ENCODE measurements around the gene ADAP1.
A peak's percentile ranks its signal among the peaks of the same experiment; 100 is the strongest.

ADAP1 gene

GRCh38 chr7:921071-921461 lies 33.4 kb downstream of the ADAP1 start:
- DNase-seq, result no peak

GRCh38 chr7:920351-921070 lies 34.0 kb downstream of the ADAP1 start:
- no peak for DNase-seq

- no peak for DNase-seq
Measured at GRCh38 chr7:919924-920341, 34.5 kb downstream of the ADAP1 start.

GRCh38 chr7:919114-919442 lies 35.4 kb downstream of the ADAP1 start:
- DNase-seq, result no peak

- no peak for DNase-seq
Measured at GRCh38 chr7:918441-919113, 35.9 kb downstream of the ADAP1 start.

GRCh38 chr7:918118-918425 lies 36.4 kb downstream of the ADAP1 start:
- DNase-seq, result no peak

GRCh38 chr7:917255-918117 lies 37.0 kb downstream of the ADAP1 start:
- no peak for DNase-seq

GRCh38 chr7:916291-916941 lies 38.1 kb downstream of the ADAP1 start:
- no peak for DNase-seq

- DNase-seq, result no peak
Measured at GRCh38 chr7:915291-916218, 38.9 kb downstream of the ADAP1 start.

- no peak for DNase-seq
Measured at GRCh38 chr7:914521-915194, 39.8 kb downstream of the ADAP1 start.

- no peak for DNase-seq
Measured at GRCh38 chr7:913736-914520, 40.6 kb downstream of the ADAP1 start.

- DNase-seq, result no peak
Measured at GRCh38 chr7:911791-912480, 42.5 kb downstream of the ADAP1 start.

- DNase-seq, result no peak
Measured at GRCh38 chr7:910931-911431, 43.5 kb downstream of the ADAP1 start.

- no peak for DNase-seq
Measured at GRCh38 chr7:910441-910861, 44.0 kb downstream of the ADAP1 start.

- DNase-seq, result no peak
Measured at GRCh38 chr7:909358-910329, 44.8 kb downstream of the ADAP1 start.

- peak; percentile 67 for DNase-seq
Measured at GRCh38 chr7:908591-909357, 45.7 kb downstream of the ADAP1 start.

GRCh38 chr7:908159-908581 lies 46.3 kb downstream of the ADAP1 start:
- DNase-seq, result no peak
